Skin of body (tissue), 2 donors: ENCODE measurements around the gene AKAP13. TPM values are rescaled to one million over a fixed set of nuclear protein-coding genes. Genes with fewer than 3 reads are reported as not detected.
A peak's percentile ranks its signal among the peaks of the same experiment; 100 is the strongest.
"Not testable (repeated sequence)": the region's sequence is repeated elsewhere in the genome, so short reads cannot be mapped to it uniquely, and the experiment has no call there.

Experiments
- DNase-seq: peaks from one replicate; lab custom pipeline; 2025; lab: John Stamatoyannopoulos, UW
- total RNA-seq: library from RNA; depleted of rRNA; stranded (reverse); fragments of >200 nt; gene quantifications from one replicate; pipeline ENCODE4 v1.2.3, GENCODE V29; 2014

Gene AKAP13
- total RNA-seq, 1 donor from 2014 or later, result 160 TPM

DNA sequence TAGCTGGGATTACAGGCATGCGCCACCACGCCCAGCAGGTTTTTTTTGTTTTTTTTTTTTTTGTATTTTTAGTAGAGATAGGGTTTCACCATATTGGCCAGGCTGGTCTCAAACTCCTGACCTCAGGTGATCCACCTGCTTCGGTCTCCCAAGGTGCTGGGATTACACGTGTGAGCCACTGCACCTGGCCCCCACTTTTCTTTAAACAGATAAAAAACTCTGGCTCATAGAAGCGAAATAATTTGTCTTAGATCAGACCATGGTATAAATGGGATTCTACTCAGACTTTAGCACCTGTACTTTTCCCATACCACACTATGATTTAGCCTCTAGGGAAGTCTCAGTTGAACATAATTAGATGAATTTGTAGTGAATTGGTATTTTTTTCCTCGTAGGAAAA, 182.4 kb downstream of the AKAP13 start:
- no peak for DNase-seq

- DNase-seq, result no peak
These were observed 182.9 kb downstream of the AKAP13 start for GRCh38 chr15:85563328-85563727.

DNA sequence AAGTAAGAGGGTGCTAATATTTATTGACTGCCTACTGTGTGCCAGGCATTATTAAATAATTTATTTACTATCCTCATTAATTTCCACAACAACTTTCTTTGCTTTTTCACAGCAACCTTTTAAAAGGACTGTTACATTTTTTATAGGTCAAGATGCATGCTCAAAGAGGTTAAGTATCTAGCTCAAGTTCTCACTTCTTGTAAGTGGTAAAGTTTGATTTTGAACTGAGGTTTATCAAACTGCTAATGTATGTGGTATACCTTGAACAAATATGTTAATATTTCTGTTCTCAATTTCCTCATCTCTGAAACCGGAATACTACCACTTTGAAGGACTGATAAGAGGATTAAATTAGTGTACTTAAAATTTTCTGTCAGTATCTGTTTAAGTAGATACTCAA, 183.3 kb downstream of the AKAP13 start:
- no peak for DNase-seq

DNA sequence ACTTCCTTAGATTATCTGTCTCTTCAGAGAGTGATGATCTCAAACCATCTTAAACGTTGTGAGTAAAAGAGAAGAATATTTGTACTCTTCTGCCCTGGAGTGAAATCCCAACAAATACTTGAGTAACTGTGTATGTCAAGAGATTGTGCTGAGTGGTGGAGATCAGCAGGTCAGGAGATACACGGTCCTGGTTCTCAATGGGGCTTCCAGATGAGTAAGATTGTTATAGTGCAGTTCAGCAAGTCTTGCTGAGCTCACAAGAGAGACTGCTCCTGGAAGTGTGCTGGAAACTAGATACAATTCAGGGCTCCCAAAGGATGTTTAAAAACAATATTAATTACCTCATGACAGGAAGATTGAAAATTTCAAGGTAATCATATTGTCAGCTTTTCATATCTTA, 184.3 kb downstream of the AKAP13 start:
- no peak for DNase-seq

DNA sequence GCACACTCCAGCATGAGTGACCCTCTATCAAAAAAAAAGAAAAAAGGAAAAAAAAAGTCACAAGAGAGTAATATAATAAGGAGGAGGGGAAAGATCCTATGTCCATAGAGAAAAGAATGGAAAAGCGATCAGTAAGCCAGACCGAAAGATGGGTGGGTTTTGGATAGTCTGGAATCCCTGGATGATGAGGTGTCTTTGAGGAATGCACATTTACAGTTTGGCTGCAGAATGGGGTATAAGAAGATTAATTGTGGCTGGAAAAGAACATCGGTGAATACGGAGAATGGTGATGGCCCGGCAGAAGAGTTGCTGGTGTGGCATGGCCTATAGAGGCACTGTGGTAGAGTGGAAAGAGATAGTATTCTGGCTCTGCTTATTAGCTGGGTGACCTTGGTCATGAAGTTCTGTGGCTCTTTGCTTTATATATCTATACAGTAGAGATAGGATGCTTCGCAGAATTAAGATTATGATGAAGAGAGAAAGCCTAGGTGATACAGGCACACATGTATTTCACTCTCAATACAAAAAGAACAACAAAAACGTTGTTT, 187.9 kb downstream of the AKAP13 start:
- no peak for DNase-seq

GRCh38 chr15:85570336-85570735, 189.9 kb downstream of the AKAP13 start:
- DNase-seq, result no peak

DNA sequence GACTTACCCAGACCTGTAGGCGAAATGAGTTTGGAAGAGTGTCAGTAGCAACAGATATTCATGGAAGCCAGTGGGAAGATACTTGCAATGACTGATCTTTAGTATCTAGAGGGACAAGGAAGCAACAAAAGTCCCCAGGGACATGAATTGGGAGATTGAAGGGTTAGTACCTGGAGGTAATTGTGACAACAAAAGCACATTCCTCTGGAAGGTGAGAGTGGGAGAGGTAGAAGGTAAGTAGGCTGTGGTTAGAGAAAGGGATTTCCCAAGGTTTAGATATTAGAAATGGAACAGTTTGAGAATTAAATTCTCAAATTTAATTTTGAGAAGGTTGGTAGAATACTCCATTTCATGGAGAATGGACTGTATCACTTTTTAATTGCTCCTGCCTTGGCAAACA, 191.4 kb downstream of the AKAP13 start:
- DNase-seq, result no peak

- no peak for DNase-seq
These were observed 196.0 kb downstream of the AKAP13 start for GRCh38 chr15:85576392-85576791.

DNA sequence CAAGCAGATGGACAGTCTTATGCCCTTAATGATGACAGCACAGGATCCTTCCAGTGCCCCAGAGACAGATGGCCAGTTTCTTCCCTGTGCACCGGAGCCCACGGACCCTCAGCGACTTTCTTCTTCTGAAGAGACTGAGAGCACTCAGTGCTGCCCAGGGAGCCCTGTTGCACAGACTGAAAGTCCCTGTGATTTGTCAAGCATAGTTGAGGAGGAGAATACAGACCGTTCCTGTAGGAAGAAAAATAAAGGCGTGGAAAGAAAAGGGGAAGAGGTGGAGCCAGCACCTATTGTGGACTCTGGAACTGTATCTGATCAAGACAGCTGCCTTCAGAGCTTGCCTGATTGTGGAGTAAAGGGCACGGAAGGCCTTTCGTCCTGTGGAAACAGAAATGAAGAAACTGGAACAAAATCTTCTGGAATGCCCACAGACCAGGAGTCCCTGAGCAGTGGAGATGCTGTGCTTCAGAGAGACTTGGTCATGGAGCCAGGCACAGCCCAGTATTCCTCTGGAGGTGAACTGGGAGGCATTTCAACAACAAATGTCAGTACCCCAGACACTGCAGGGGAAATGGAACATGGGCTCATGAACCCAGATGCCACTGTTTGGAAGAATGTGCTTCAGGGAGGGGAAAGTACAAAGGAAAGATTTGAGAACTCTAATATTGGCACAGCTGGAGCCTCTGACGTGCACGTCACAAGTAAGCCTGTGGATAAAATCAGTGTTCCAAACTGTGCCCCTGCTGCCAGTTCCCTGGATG, 198.7 kb downstream of the AKAP13 start:
- no peak for DNase-seq

DNA sequence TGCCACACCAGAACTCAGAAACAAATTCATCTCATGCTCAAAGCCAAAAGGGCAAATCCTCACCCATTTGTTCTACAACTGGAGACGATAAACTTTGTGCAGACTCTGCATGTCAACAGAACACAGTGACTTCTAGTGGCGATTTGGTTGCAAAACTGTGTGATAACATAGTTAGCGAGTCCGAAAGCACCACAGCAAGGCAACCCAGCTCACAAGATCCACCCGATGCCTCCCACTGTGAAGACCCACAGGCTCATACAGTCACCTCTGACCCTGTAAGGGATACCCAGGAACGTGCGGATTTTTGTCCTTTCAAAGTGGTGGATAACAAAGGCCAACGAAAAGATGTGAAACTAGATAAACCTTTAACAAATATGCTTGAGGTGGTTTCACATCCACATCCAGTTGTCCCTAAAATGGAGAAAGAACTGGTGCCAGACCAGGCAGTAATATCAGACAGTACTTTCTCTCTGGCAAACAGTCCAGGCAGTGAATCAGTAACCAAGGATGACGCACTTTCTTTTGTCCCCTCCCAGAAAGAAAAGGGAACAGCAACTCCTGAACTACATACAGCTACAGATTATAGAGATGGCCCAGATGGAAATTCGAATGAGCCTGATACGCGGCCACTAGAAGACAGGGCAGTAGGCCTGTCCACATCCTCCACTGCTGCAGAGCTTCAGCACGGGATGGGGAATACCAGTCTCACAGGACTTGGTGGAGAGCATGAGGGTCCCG, 199.7 kb downstream of the AKAP13 start:
- no peak for DNase-seq

DNA sequence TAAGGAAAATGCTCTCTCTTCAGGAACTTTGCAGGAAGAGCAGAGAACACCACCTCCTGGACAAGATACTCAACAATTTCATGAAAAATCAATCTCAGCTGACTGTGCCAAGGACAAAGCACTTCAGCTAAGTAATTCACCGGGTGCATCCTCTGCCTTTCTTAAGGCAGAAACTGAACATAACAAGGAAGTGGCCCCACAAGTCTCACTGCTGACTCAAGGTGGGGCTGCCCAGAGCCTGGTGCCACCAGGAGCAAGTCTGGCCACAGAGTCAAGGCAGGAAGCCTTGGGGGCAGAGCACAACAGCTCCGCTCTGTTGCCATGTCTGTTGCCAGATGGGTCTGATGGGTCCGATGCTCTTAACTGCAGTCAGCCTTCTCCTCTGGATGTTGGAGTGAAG, 200.5 kb downstream of the AKAP13 start:
- DNase-seq, result no peak

GRCh38 chr15:85581495-85581894, 201.1 kb downstream of the AKAP13 start:
- no peak for DNase-seq

GRCh38 chr15:85582131-85583079, 202.0 kb downstream of the AKAP13 start:
- peak; percentile 47 for DNase-seq

DNA sequence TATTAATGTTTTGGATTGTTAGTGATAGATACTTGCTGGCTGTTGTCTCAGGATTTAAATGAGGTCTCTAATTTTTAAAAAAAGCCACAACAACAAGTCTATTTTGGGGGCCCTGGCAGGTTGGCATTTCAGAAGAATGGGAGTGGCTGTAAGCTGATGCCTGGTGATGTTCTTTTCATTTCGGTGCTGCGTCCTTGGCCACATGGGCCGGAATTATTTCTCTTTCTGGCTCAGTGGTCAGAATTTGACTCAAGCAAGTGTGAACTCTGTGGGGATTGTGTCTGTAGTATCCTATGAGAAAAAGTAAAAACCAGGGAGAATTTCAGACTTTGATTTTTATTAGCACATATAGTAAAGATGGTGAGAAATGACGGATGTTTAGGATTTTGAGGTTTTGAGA, 203.0 kb downstream of the AKAP13 start:
- no peak for DNase-seq

- DNase-seq, result no peak
These were observed 203.6 kb downstream of the AKAP13 start for GRCh38 chr15:85583923-85584390.

DNA sequence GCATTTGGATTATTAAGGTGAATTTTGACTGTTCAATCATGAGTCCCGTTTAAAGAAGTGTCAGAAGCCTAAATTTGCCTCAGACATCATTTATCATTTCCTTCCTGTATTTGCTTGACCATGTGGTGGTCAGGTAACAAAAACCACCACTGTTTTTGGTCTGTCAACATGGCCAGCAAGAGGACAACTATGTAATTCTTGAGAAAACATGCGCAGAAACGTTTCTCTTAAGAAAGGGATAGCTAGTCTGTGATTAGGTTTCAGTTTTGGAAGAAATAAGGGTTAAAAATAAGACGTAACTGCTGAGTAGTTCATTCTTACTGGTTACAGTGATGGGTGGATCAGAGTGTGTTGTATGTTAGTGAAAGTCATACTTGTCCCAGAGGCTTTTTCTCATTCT, 204.5 kb downstream of the AKAP13 start:
- DNase-seq, result no peak

GRCh38 chr15:85586196-85586595, 205.8 kb downstream of the AKAP13 start:
- DNase-seq, result not testable (repeated sequence)

GRCh38 chr15:85587707-85588411, 207.5 kb downstream of the AKAP13 start:
- no peak for DNase-seq

DNA sequence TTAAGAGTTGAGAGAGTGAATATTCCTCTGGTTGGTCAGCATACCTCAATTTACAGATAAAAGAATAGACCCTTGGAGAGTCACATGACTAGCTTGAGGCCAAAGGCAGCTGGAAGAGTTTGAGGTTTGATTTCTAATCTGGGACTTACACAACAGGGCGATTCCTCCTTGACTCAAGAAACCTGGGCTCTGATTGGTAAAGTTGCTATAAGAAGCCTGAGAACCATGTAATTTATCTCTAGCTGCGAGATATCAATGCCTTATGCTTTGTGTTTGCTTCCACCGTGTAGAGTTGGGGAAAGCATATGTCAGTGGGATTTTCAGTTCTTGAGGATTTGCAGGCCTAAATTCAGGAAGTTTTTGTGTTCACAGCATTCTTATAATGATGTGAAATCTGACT, 208.3 kb downstream of the AKAP13 start:
- no peak for DNase-seq

DNA sequence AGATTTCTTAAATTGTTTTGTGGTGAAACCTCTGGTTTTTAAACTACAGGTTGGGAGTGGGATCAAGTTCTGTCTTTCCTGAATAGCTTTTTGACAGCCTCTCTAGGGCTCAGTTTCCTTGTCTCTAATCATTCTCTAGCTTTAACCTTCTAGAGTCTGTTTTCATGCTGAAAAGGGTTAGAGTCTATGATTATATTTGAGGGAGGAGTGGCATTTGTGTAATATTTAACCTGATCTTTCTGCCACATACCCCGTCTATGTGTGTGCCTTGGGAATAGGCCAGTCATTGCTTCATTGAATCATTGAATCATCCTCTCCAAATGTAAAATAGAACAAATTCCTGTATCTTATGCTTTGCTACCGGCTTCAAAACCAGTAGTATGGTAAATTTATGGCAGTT, 209.4 kb downstream of the AKAP13 start:
- no peak for DNase-seq

- DNase-seq, result no peak
These were observed 211.2 kb downstream of the AKAP13 start for GRCh38 chr15:85591622-85592021.
